Tibial nerve (tissue), 4 donors: ENCODE data around the gene KCNAB3.

Source experiments
- CTCF ChIP-seq, 5 experiments: fragments of 200-600 bp in 3 of 5; fragments of 450-650 bp in 2 of 5; sonication (generic) in 3 of 5; IDR thresholded peaks; one replicate each; pipeline ENCODE4 v1.5.1; 2016 to 2019; ENCODE audit warnings: antibody characterized with exemption in 5 of 5, mild to moderate bottlenecking in 3 of 5, moderate library complexity in 2 of 5
- EP300 ChIP-seq, 2 donors: sonication (generic); formaldehyde crosslinking; IDR thresholded peaks; one replicate each; pipeline ENCODE4 v1.6.1; 2017; ENCODE audit warnings: antibody characterized with exemption in 2 of 2, mild to moderate bottlenecking in 1 of 2
- POLR2A ChIP-seq, 2 donors: fragments of 450-650 bp; IDR thresholded peaks; one replicate each; pipeline ENCODE4 v1.6.1; 2017; ENCODE audit warnings: antibody characterized with exemption in 2 of 2, mild to moderate bottlenecking in 2 of 2, moderate library complexity in 2 of 2

GRCh38 chr17:7935859-7936258, 6.2 kb upstream of the KCNAB3 start:
- TF ChIP-seq CTCF (IDR thresholded peaks at IDR 0.05) (no peak), POLR2A (IDR thresholded peaks at IDR 0.05) (no peak), EP300 (IDR thresholded peaks at IDR 0.05) (no peak)
